HG03558 (cell line): ENCODE results near the gene HTRA3.

ENCODE experiments used
- ATAC-seq: cut with Tn5 transposase; IDR thresholded peaks from one replicate; pipeline ENCODE4 v1.9.1; 2021; ENCODE audit warnings: moderate number of reproducible peaks; ENCODE audit not compliant: unreplicated experiment; ENCODE audit errors: extremely low read depth

HTRA3 gene

DNA sequence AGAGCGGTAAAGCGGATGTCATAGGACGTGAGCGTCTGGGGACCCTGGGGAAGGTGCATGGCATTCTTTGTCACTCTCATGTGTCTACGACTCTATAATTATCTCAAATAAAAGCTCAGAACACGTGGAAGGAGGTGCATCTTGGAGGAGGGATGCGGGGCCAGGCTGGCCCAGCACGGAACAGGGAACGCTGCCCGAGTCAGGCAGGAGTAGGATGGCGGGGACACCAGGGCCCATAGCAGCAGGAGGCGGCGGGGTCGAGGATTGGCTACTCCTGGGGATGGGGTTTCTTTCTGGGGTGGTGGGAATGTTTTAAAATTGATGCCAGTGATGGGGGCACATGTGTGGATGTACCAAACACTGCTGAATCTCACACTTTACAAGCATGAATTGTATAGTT lies 5.4 kb upstream of the HTRA3 start:
- no peak for ATAC-seq

DNA sequence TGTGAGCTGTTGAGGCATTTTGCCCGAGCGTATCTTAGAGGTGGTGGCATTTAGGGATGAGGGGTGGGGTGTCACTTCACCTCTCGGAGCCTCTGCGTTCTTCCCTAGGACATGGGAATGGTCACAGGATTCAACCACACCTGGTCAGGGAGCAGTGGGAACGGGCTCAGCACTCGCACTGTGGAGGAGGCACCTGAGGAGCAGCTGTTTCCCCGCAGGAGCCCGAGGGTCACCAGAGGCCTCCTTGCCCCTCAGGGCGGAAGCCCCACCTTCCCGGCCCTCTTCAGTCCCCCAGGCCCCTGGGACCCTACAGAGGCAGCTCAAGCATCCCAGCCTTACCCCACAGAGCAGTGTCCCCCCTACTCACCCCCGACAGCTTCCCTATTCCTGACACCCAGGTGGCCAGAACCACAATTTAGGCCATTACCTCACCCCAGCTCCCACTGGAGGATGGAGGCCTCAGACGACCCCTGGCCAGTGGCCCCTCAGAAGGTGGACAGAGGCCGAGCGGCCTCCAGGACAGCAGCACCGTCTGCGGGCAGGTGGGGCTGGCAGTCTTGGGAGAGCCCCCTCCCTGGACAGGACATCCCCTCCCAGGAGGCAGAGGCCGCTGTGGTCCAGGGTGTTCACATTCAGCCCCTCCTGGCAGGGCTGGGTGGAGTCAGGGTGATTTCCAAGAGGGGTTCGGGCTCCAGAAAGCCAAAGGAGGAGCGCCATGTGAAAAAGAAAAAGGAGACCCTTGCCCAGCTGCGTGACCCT lies 4.2 kb upstream of the HTRA3 start:
- no peak for ATAC-seq

DNA sequence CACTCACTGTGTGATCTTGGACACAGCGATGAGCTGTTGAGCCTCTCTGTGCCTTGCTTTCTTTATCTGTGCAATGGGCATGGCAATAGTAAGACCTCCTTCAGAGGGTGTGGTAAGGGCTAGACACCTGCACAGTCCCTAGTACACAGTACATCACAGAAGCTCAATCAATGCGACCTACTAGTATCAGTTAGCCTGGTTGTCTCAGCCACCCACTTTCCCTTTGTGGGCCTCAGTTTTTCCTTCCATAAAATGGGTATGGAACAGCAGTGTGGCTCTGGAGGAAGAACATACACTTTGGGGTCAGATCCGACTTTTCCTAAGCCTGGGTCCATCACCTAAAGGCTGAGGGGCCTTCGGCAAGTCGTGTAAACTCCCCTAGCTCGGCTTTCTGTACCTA lies 3.5 kb upstream of the HTRA3 start:
- no peak for ATAC-seq

DNA sequence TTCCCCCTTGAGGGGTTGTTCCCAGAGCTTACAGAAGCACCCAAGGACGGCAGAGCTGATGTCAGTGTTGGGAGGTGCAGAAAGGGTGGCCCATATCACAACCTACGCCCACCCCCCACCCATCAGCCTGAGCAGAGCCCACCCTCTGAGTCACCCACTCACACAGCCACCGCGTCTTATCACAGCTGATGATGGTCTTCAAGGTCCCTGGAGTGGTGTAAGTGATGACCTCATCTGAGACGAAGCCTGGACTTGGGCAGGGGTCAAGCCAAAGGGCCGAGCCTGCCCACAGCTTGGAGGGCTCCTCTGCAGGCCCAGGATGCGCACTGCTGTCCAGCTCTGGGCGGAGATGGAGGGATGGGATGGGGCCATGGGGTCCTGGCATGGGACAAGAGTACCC lies 3.0 kb upstream of the HTRA3 start:
- ATAC-seq: no peak

DNA sequence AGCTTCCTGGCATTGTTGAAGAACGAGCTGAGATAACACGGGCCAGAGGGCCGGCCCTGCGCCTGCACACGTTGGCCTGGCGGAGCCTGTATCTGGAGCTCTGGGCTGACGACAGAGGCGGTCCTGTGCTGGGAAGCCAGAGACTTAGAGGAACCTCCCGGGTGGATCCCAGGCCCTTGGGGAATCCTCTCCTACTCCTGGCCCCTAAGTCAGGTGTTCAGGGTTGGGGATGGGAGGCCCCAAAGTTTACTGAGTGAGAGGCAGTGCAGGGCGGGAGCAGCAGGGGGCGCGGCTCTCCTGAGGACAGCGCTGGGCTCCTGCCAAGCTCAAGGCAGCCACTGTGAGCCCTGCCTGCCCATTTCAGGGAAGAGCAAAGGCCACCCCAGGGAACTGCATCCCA lies 2.5 kb upstream of the HTRA3 start:
- ATAC-seq: no peak

DNA sequence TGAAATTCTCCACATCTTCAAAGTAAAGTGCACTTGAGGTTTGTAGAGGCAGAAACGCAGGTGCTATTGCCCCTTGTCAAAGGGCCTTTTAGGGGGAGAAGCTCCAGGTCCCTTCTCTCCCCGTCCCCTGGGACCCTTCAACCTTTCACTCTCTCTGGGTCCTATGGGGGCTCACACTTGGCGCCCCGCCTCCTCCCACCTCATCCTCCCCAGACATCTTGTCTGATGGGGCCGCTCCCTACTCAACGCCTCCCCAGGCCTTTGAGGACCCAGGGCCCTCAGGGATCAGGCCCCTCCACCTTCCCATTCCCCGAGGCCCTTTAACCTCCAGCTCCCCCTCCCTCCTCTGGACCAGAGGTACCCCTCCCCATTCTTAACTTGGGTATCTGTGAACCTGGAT lies 1.3 kb upstream of the HTRA3 start:
- no peak for ATAC-seq

DNA sequence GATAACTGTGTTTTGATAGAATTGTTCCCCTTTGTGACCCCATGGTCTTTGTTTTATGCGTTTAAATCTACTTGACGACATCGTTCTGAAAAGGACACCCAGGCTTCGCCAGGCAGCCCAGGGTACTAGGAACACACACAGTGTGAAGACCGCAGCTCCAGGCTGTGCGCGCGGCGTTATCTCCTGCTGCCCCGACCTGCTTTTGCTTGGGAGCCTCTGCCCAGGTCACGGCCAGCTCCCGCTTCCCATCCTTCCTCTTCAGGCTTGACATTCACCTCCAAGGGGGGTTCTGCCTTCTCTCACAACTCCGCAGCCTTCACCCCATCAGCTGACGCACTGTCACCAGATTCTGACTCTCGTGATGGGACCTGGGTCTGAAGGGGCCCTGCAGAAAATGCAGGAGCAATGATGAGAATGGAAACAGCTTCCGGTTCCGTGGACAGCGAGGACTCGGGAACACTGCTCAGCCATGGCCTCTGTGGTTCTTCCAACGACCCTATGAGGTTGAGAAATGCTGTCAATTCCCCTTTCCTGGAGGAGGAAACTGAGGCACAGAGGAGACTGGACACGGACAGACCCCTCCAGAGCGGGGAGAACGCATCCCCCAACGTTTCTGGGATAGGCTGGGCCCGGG lies 536 bp upstream of the HTRA3 start:
- no peak for ATAC-seq

DNA sequence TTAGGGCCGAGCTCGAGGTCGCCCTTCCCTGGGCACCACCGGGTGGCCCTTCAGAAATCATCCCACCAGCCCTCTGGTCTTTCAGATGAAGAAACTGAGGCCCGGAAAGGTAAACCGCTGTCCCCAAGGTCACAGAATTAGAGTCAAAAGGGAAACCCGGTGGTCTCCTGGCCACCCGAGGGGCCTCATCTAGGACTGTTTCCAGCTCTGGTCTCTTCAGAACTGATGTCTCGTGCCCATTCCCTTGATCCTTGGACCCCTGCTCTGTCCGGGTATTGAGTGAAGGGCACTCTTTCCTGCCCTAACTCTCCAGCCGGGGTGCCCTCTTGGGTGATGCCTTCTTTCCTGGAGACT lies 841 bp downstream of the HTRA3 start:
- ATAC-seq: no peak

DNA sequence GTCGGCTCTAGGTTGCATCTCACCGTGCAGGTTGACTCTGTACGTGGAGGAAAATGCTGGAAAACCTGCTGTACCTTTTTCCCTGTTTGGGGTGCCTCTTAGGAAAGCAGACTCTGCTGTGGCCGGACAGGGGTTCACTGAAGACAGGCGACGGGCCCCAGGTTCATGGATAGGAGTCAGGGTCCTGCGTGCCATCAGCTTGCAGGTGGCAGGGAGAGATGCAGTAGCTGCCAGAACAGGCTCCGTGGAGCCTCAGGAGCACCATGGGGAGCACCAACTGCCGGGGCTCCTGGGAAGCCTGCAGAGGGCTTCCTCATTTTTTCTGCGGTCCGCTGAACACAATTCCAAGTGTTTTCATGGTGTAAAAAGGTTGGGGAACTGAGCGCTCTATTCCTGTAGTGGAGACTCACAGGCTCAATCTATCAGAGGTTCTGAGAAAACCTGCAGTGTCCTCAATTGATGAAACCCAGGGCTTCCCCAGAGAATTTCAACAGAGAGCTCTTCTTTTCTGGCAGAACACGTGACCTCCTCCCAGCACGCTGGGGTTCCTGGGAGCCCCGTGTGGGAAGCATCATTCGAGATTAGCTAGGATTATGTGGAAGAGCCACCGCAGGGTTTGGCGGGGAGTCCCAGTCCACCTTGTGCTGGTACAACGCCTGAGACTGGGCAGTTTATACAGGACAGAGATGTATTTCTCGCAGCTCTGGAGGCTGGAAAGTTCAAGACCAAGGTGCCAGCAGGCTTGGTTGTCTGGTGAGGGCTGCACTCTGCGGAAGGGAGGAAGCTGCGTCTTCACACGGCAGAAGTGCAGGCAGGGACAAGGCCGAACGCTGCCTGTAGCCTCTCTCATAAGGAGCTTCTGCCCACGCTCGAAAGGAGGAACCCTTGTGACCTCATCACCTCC lies 1.6 kb downstream of the HTRA3 start:
- no peak for ATAC-seq

DNA sequence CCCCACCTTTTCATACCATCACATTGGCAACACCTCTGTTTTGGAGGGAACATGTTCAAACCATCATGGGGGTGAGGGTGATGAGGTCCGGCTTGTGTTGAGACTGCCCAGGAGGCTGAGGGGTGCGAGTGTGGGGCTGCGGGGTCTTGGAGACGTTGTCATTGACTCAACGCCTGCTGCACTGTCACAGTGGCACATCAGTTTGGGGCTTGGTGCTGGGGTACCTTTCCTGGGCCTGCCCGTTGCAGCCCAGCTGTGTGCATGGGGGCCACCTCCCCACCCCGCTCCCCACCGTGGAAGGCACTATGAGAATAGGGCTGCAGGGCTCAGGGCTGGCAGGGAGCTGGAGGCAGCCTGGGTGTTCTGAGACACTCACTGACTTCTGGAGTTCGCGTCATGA lies 2.3 kb downstream of the HTRA3 start:
- ATAC-seq: no peak

DNA sequence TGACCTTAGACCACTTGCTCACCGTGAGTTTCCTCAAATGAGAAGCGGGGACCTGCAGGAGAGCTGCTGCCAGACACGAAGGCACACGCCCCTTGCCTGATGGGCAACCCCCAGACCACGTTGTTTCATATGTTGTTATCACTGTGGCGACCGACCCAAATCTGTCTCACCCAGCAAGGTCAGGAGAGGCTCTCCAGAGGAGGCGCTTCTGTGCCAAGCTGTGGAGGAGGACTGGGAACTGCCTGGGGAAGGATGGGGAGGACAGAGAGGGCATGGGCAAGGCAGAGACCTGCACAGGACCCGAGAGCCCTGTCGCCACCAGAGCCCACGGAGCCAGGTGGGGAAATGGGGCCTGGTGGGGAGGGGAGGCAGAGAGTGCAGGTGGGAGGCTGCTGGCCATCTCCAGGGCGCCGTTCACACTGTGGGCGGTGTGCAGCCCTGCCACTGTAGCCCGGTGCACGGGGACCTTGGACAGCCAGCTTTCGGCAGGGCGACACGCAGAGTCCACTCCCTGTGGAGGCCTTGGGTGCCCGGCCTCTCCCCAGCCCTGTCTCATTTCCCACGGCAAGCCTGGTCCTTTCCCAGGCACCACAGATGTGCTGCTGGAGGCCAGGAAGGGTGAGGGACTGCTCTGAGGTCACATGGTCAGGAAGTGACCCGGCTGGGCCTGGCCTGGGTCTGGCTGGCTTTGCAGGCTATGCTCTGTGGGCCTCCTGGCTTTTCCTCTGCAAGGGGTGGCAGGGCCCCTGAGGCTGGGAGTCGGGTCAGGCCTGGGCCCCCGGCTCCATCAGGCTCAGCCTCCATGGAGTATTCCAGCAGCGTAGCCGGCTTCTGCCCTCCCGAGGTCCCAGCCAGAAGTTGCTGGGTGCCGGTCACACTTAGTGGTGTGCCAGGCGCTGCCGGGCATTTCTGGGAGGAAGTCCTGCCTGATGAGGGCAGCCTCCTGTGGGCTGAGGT lies 3.2 kb downstream of the HTRA3 start:
- ATAC-seq: no peak

DNA sequence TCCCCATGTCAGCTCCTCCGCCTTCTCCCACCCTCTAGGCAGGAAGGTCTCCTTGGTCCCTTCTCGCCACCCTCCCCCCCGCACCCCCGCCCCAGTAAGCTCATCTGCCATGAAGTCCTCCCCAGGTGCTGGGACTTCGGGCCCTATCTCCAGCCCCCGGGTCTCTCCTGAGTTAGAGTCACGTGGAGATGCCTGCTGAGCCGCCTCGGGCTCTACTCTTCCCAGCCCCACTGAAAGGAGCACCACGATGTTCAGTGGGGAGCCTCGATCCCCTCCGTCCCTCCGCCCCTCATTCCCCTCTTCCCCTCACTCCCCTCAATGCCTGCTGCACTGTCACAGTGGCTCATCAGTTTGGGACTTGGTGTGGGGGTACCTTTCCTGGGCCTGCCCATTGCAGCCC lies 3.9 kb downstream of the HTRA3 start:
- no peak for ATAC-seq

DNA sequence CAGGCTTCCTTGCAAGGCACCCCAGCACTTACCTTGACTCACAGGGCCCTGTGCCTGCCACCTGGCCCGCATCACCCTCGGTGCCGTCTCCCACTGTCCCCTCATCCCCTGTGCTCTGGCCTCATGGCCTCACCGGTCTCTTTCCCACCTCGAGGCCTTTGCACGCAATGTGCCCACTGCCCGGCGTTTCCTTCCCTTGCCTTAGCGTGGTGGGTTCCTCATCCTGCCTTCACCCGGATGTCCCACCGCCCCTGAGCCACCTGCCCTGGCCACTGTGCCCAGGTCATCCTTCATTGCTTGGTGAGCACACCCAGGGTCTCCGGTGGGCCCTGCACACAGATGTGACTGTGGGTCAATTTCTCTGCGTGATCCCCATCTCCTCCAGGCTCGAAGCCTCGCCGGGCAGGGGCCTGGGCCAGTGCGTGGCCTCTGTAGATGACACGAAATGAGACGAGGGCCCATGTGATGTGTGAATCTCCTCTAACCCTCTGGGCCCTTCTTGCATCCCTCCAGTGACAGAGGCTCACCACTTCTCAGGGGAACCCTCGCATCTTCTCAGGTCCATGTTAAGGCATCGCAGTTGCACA lies 4.6 kb downstream of the HTRA3 start:
- no peak for ATAC-seq

DNA sequence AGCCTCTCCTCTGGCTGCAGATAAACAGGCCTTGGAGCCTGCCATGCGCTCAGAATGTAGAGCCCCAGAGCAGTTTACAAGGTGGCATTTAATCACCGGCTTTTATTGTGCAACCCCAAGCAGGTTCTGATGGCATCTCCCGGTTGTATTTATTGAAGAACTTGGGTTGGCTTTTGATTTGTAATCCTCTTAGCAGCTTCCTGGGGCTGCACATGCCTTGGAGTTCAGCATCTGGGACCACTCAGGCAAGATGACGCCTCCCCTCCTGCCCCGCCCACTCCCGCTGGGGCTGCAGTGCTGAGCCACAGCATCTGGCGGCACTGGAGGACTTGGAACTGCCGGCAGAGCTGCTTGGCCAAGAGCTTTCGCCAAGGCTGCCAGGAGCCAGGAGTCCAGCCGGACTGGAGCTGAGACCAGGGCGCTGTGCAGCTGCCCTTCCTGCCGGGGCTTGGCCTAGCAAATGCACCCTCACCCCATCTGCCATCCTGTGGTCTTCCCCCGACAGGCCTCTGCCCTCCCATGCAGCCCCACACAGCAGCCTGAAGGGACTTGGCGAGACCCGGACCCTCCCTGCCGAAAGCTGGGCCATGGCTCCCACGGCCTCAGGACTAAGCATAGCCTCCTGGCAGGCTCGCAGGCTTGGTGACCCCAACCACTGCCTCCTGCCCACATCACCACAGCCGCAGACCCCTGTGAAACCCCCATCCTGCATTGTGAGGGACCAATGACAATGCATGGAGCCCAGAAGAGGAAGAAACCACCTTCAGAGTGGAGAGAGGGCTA lies 5.4 kb downstream of the HTRA3 start:
- ATAC-seq: no peak

DNA sequence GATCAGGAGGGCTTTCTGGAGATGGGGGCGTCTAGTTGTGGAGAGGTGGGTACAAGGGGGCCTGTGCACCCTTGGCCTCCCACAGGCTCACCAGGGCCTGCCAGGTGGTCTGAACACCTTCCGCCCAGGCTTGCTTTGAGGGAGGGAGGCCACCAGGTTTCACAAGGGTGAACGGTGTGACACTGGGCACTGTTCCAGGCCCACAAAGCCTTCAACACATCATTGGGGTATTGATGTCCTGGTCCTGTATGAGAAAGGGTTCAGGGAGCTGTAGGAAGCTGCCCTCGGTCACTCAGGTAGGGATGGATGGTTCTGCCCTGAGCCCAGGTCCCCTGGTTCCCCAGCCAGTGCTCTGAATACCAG lies 6.0 kb downstream of the HTRA3 start:
- ATAC-seq: no peak

DNA sequence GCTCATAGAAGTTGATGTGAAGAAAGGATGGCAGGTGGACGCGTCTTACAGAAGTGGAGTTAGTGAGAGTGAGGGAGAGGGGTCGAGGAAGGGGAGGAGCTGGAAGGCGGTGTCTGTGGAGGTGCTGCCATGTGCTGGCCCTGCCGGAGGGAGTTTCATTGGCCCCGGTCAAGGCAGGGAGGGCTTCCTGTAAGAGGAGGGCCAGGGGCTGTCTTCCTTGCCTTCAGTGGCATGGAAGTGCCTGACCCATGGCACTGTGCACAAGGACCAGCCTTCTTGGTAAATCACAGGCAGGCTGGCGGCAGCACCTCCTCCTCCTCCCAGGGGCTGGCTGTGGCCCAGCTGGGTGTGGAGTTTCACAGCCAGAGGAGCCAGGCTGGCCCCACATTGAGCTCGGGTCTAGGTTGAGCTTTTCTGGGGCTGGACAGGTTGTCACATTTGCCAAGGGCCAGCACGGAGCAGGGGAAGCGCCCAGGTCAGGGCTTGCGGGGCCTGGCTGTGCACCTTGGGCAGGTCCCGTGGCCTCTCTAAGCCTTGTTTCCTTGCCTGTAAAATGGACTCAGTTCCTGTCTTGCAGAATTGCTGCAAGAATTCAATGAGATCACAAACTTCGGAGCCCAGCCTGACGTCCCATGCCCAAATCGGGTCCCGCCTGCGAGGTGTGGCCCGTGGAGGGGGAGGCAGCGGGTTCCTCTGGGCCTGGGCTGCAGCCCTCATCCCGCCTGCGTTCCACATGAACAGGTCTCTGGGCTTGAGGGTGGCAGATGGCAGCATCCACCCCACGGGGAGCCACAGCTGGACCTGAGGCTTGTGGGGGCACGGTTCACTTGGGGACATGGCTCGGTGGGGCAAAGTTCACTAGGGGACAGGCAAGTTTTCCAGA lies 7.0 kb downstream of the HTRA3 start:
- no peak for ATAC-seq

DNA sequence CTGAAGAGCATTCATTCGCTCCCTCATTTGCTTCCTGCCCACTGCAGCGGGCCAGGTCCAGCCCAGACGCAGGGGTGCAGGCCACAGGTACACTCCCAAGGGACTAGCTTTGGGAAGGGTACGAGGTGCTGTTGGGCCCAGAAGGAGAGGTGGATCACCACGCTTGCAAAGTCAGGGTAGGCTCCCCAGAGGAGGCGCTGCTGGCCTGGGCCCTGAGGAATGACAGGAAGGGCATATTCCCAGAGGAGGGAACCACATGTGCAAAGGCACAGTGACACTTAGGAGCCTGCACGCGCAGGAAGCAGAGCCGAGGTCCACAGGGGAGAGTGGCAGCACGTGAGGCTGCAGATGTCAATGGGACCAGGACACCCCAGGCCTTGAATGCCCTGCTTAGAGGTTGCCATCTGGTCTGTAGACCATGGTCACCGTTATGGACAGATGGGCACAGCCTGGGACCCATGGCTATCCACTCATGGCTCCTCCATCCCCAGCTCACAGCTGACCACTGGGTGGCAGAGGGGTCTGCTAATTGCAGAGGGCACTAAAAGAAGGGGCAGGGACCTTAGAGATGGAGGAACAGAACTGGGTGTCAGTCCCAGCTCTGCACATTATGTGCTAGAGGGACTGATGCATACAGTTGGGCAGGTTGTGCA lies 7.9 kb downstream of the HTRA3 start:
- ATAC-seq: no peak

DNA sequence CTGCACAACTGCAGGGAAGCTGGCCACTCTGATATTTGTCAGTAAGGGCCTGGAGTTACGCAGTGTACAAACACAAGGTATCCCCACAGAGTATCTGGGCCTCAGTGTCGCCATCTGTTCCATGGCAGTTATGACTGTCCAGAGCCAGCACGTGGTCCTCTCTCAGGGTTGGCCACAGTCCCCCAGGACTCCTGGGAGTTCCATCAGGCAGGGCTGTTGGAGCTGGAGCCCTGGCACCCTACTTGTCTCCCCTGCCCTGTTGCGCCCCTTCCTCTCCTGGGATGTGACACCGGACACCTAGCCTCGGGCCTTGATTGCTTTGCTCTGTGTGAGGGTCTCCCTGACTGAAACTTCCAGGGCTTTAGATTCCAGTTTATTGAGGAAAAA lies 8.4 kb downstream of the HTRA3 start:
- ATAC-seq: no peak
